HL-60 (cell line): ENCODE data around the gene SBK3.

Experiments used
- SPI1 ChIP-seq: IDR thresholded peaks from 2 replicates; pipeline ENCODE4 v1.6.1; 2012; ENCODE audit warnings: low read depth, mild to moderate bottlenecking, borderline replicate concordance
- TF ChIP-seq, protein P1 (sequence below): IDR thresholded peaks from one replicate; pipeline ENCODE4 v1.5.1; 2011; ENCODE audit warnings: low read length, control low read depth, inconsistent platforms; ENCODE audit not compliant: insufficient read depth

DNA sequence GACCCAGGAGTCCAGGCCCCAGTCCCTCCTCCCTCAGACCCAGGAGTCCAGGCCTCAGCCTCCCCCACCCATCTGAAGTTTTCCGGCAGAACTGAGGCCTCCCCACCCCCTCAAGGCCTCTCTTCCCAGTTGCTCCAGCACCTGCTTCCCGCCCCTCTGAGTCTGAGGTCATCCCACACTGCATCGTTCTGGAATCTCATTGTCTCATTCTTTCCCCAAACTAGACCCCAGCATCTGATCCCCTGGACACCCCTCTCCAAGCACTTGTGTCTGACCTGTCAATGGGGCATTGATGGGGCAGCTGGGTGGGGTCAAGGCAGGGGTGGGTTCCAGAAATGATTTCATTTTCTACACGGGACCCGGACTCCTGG lies 7.6 kb downstream of the SBK3 start:
- TF ChIP-seq, protein P1, sequence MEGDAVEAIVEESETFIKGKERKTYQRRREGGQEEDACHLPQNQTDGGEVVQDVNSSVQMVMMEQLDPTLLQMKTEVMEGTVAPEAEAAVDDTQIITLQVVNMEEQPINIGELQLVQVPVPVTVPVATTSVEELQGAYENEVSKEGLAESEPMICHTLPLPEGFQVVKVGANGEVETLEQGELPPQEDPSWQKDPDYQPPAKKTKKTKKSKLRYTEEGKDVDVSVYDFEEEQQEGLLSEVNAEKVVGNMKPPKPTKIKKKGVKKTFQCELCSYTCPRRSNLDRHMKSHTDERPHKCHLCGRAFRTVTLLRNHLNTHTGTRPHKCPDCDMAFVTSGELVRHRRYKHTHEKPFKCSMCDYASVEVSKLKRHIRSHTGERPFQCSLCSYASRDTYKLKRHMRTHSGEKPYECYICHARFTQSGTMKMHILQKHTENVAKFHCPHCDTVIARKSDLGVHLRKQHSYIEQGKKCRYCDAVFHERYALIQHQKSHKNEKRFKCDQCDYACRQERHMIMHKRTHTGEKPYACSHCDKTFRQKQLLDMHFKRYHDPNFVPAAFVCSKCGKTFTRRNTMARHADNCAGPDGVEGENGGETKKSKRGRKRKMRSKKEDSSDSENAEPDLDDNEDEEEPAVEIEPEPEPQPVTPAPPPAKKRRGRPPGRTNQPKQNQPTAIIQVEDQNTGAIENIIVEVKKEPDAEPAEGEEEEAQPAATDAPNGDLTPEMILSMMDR, result no peak
- no peak for TF ChIP-seq SPI1
